NCI-H69 (cell line): ENCODE data around the gene TSPAN18.

ENCODE experiments used
- DNase-seq: peaks from one replicate; lab custom pipeline; 2025; lab: John Stamatoyannopoulos, UW

The TSPAN18 gene

DNA sequence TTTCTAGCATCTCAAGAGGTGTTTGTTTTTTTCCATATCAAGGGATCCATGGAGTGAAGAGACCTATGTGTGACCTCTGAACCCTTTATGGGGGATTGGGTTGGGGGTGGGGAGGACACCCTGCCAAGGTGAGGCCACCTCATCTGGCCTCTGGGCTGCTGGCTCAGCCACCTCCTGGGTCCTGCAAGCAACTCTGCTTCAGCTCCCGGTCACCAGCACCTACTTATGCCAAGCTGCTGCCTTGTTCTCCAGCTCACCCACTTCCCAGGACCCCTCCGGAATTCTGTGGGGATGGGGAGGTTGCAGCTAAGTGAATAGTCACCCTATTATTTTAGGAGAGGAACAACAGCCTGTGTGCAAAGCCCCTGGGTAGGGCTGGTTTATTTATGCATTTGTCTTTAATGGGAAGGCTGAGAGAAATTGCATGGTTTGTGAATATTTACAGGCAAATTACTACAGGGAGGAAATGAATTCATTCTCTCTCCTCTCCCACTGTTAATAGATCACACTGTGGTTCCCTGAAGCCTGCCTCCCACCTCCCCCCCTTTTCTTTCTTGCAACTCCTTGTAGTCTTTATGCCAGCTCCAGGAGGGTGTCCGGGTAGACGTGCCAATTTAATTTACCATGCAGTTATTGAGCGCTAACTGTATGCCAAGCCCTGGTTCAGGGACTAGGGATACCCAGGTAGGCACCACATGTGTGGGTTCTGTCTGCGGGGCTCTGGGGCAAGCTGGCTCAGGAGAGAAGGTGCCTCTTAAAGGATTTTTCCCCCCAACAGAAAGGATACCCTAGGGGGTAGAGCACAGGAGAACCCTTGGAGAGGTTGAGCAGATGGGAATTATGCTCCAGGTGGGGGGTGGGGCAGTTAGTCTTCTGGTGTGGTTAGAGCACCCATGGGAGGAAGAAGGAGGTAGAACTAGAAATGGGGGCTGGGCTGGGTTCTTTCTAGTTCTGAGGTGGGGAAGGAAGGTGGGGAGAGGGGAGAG is 50.7 kb downstream of the TSPAN18 start:
- peak; percentile 56 for DNase-seq

- no peak for DNase-seq
These were observed 51.7 kb downstream of the TSPAN18 start for GRCh38 chr11:44778195-44779100.

GRCh38 chr11:44779736-44780520 is 53.2 kb downstream of the TSPAN18 start:
- DNase-seq: no peak

DNA sequence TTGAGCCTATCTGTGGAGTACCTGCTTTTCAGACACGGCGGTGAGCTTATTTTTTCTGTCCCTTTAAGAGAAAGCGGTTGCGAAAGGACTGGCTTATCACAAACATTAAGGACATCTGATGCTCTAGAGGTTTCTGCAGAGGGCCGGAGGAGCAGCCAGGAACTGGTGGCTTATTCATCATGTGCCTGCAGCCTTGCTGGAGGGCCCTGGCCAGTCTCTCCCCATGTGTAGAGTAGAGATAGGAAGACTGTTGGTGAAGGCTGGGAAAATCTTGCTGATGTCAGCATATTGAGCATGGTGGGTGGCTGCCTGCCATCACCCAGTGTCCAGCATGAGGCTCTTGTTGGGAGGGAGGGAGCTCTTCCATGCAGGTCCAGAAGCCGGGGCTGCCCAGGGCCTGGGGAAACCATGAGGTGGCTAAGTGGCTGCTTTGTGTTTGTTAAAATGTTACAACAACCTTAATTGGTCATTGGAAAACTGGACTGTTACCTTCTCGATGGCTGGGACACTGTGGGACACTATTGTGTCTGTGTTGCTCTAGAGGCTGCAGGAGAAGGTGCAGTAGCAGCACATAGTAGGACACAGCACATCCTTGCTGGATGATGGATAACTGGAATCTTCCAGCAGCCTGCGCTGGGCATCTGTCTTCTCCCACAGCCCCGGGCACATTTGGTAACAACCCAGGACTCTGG is 54.3 kb downstream of the TSPAN18 start:
- DNase-seq: no peak

- no peak for DNase-seq
These were observed 54.9 kb downstream of the TSPAN18 start for GRCh38 chr11:44781655-44782054.

GRCh38 chr11:44782478-44782877 is 55.7 kb downstream of the TSPAN18 start:
- DNase-seq: no peak

- no peak for DNase-seq
These were observed 57.6 kb downstream of the TSPAN18 start for GRCh38 chr11:44784436-44784760.

DNA sequence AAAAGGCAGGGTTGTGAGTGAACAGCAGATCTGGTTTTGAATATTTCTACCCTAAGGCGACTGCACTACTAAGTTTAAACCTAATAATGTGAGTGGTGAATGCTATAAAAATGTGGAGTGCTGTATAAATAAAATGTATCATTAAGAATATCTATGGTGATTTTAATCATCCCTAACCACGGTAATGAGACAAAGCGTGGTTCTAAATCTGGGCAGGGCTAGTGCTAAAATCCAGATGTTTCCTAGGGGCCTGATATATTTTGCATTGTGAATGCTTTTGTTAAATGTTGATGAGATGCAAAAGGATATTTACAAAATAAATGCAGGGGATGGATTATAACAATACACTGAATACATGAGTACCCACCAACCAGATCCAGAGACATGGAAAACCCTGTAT is 58.1 kb downstream of the TSPAN18 start:
- DNase-seq: no peak

DNA sequence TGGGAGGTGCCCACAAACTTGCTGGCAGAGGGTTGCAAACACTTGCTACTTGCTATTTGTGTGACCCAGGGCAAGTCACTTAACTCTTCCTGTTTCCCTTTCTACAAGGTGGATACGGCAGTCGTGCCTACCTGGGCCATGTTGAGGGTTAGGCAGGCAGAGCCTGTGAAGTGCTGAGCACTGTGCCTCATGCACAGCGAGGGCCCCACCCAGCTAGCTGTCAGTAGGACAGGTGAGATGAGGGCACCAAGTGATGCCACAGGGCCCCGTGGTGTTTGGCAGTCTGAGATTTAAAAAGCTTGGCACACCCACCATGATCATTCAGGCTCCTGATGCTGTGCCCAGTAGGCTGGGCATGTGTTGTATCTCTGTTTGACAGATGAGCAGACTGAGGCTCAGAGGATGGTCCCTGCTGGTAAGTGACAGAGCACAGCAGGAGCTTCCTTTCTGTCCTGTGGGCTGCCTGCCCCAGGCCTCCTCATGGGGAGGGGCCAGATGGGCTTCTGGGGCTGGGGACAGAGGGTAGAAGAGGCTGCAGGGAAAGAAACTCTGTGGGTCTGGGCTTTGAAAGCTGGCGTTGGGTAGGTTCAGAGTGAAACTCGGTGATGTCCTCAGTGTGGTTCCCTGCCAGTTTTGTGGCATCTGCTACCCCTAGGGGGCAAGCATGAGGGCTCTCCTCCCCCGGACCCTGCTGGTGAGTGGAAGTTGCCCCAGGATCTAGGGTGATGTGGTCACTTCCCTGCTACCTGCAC is 59.3 kb downstream of the TSPAN18 start:
- DNase-seq: peak; percentile 65

DNA sequence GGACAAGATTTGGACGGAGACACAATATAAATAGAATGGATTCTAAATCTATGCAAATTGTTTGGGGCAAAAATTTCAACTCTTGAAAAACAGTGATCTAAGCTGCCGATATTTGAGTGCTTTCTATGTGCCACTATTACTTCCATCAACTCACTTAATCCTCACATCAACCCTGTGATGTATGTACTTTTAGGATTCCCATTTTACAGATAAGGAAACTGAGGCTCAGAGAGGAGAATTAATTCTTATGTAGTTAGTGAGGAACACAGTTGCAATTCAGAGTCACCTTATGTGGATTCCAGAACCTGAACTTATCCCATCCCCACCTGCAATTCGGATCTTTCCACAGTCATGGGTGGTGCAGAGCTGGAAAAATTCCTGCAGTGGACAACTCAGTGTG is 60.3 kb downstream of the TSPAN18 start:
- no peak for DNase-seq

GRCh38 chr11:44787981-44788380 is 61.2 kb downstream of the TSPAN18 start:
- DNase-seq: no peak

GRCh38 chr11:44788536-44789261 is 61.9 kb downstream of the TSPAN18 start:
- peak; percentile 26 for DNase-seq

DNA sequence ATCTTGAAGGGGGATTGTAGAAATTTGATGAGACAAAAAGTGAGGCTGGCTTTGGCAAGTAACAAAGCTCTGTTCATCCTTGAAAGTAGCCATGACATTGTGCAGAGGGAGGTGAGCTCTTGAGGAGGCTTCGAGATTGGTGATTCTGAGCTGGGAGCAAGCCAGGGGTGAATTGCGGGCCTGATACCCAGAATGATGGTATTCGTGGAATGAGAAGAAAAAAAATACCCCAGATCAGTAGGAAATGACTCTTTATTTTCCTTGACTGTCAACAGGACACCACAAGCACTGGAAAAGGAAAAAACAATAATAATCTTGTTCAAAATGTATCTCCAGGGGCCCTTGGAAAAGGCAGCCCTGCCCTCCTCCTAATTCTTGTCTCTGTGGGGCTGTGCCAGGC is 62.7 kb downstream of the TSPAN18 start:
- DNase-seq: no peak

DNA sequence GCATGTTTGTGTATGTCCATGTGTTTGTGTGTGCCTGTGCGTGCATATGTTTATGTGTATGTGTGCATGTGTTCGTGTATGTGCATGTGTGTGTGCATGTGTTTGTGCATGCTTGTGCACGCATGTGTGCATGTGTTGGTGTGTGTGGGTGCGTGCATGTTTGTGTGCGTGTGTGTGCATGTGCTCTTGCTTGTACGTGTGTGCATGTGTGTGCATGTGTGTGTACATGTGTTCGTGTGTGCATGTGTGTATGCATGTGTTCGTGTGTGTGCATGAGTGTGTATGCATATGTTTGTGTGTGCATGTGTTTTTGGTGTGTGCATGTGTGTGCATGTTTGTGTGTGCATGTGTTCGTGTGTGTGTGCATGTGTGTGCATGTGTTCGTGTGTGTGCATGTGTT is 63.4 kb downstream of the TSPAN18 start:
- no peak for DNase-seq

- peak; percentile 20 for DNase-seq
These were observed 64.7 kb downstream of the TSPAN18 start for GRCh38 chr11:44791316-44791925.

DNA sequence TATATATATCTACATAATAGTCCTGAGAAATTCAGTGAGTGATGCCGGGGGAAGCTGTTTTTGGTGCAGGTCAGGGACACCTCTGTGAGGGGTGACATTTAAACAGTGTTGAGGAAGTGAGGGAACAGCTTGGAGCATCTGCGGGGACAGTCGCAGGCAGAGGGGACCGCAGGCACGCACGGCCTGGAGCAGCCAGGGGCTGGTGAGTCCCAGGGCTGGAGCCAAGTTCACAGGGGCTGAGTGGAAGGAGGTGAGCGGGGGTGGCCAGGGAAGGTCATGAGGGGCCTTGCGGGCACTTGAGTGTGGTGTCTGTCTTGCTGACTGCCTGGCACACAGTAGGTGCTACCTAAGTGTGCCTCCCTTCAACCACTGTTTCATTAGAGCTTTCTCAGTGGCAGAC is 65.4 kb downstream of the TSPAN18 start:
- no peak for DNase-seq

GRCh38 chr11:44793350-44794090 is 66.8 kb downstream of the TSPAN18 start:
- peak; percentile 35 for DNase-seq

- no peak for DNase-seq
These were observed 69.2 kb downstream of the TSPAN18 start for GRCh38 chr11:44795803-44796535.
